ENCODE measurements around the gene DCT.

- TF ChIP-seq CTCF (IDR thresholded peaks at IDR 0.05) (no peak), EP300 (IDR thresholded peaks at IDR 0.05) (no peak)
These were observed 14.7 kb downstream of the DCT start for GRCh38 chr13:94464771-94465170.
